ENCODE data around the gene LCLAT1.

LCLAT1 gene

DNA sequence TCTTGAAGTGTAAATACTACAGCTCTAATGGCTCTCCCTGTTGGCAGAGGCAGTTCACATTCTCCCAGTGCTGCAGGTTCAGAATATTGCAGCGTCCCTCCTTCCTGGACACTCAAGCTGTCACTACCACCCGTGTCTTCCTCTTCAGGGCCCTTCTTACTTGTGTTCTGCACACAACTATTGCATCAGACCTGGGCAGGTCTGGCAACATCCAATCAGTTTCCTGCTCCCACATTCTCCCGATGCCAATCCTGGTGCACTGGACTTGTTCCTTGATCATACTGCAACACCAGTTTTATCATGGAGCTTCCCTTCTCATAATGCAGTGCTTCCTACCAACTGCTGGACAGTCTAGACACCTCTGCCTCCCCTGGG is 198.7 kb downstream of the LCLAT1 start:
- DNase-seq: no peak

DNA sequence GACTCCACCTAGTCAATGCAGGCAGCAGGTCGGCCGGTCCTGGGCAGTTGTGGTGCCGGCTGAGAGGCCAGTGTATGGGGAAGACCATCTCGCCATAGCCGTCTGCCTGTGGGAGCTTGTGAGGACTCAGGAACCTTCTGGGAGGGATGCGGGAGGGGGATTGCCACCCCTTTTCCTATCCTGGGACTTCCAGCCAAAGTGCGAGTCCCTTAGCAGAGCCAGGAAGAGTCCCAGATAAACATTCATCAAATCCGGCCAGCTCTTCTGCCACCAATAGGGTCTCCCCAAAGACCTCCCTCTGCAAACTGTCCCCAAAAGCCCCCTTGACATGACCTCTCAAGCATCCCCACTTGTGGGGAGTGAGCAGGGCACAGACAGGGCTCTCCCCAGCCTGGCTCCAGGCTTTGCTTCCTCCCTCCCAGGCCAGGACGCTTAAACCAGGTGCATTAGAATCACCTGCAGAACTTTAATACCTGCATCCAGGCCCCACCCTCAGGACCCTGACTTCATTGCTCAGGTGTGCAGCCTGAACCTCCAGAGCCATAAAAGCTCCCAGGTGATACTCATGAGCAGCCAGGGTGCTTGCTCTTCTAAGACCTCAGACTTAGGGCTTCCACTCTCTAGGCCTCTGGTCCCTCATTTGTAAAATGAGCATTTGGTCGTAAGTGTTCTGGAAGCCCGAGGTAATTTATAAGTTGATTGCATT is 200.9 kb downstream of the LCLAT1 start:
- no peak for DNase-seq

DNA sequence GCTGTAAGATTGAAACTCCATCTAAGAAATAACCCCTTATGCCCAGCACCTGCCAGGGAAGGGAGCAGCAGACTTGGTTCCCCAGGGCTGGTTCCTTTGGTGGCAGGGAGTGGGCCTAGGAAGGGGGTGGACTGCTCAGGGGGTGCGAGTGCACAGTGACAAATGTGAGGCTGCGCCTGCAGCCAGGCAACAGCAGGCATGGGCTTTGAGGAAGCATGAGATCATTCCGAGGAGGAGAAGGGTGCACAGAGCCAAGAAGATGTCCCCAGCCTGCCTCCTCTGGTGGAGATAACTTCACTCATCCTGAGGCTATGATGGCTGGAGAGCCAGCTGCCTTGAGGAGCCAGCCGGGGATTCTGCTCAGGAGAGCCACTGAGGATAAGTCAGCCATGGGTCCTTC is 202.2 kb downstream of the LCLAT1 start:
- DNase-seq: no peak

DNA sequence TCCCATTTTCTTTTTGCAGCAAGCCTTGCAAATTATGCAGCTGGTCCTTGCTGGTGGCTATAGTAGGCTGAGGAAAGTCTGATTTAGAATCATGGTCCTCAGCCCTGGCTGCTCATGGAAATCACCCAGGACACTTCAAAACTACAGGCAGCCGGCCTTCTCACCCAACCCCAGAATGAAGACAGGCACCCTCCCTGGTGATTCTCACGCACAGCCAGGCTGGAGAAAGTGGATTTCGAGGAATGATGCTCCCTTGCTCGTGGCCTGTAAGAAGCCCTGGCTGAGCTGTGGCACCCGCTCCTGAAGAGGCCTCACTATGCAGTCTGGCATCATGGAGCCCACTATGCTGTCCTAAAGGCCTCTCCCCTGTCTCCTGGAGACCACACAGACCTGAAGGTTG is 202.8 kb downstream of the LCLAT1 start:
- DNase-seq: no peak

DNA sequence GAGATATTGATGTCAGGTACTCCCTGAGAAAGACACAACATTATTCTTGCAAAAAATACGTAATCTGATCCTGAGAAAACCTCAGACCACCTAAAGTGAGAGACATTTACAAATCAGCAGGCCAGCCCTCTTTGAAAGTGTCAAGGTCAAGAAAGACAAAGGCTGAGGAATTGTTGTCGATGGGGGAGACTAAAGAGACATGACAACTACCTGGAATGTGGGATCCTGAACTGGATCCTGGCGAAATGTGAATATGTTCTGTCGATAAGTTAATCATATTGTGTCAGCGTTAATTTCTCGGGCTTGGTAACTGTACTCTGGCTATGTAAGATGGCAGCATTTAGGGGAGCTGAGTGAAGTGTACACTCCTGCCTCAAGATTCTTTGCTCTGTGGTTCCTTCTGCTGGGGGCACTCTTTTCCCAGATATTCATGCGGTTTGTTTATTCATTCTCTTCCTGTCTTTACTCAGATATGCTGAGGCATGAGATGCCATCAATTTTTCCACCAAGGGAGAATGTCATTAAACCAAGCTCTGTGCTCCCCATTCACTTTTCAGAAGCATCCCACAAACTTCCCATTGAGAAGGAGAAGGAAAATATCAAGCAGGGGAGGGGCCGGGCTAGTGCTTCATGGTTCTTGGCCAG is 205.3 kb downstream of the LCLAT1 start:
- DNase-seq: no peak

DNA sequence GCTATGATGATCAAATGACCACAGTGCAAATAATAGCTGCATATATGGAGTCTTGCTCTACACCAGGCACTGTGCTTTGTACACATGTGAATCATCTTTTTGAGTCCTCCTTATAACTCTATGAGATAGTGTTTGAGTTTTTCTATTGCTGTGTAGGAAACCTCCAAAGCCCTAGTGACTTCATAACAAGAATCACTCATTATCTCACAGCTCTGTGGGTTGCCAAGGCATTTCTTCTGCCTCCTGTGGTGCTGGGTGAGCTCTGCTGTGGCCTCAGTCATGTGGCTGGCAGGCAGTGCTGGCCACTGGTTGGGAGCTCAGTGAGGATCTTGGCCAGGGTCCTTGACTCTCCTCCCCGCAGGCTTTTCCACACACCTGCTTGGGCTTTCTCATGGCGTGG is 206.8 kb downstream of the LCLAT1 start:
- DNase-seq: no peak

DNA sequence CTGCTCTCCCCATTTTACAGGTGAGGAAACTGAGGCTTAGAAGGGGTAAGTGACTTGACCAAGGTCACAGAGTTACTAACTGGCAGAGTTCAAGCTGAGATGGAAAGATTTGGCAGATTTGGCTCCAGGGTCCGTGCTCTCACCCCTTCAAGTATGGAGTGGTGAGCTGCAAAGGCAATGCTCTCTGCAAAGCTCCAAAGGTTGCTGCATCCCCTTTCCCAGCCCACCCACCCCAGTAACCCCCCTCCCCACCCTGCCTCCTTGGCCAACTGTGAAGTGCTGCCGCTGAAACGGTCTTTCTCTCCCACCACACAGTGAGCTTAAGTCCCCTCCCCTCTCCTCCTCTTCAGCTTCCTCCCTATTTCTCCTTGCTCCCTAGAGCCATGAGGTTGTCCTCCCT is 207.4 kb downstream of the LCLAT1 start:
- DNase-seq: no peak

DNA sequence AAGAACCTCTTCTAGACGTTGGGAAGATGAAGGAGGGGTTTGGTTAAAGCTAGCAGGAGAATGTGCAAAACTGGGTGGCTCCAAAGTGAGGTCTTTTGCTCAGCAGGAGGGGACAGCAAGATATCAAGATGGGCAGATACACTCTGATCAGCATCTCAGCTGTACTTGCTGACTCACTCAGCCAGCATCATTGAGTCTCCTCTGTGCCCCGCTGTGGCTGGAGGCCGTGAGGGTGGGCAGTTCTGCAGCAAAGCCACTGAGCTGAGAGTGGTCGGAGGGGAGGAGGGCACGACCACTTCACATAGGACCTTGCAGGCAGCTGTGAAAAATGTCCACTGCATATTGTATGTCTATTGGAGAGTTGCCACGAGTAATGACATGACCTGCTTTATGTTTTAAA is 208.2 kb downstream of the LCLAT1 start:
- DNase-seq: no peak

DNA sequence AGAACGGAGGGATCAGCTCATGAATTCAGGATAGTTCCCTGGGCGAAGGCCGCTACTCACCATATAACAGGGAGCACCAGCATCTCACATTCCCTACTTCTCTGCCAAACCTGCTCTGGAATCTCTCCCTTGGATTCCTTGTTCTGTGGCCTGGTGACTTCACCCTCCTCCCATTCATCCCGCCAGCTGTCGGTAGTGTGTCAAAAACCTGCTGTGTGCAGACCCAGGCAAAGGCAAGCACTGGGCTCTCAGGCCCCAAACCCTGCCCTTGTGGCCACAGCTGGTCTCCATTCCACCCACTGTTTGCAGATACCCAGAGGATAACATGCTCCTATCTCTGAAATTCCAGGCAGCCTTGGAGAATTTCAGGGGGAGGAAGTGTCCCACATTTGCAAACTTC is 208.6 kb downstream of the LCLAT1 start:
- DNase-seq: peak; percentile 68

DNA sequence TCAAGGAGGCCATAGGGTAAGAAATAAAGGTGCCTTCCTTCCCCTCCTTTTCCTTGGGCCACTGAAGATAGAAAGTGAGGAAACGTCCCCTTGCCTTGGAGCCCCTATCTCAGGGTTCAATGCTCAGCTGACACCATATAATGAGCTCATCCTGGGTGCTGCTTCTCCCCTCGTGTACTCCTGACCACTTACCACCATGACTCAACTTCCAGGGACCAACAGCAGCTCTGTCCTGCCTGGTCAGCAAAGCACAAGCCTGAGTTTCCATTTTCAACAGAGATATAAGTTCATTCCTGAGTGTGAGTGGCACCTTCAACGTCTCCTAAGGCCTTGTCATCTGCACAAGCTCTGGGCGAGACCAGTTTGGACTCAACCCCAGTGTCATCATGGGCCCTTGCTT is 209.0 kb downstream of the LCLAT1 start:
- DNase-seq: no peak

DNA sequence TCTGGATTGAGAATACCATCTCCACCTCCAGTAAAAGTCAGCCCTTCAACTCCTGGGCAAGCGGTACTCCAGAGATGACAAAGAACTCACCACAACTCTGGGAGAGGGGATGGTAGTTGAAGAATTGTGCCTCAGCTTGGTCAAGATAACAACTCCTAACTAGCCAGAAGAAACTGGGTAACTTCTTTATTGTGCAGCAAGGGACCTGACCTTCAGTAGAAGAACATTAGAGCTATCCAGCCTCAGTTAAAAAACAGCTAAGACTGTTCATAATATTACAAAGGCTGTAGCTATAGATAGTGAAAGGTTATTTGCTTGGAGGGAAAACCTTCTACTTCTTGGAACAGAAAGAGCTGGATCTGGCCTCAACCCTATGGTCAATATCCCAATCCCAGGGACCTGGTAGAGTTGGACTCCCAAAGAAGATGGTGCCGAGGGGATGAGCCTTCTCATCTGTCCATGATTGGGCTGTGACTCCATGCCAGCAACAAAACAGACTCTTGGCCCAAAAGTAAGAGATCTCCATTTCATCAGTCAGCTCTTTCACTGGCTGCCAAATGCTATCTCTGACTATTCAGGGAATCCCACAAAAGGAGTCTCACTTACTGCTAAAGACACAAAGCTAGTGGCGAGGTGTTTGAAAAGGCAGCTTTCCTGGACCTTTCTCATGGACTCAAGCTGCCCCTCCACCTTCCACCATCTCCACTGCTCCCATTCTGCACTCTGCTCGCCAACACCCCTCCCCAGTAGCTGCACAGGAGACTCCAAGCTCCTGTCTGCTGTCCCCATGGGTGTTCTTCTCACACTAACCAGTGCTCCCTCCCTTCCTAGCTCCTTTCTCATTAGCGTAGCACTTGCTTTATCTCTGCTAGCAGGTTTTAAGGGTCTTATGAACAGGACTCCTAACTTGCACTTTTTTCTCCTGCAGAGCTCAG is 214.4 kb downstream of the LCLAT1 start:
- peak; percentile 36 for DNase-seq

DNA sequence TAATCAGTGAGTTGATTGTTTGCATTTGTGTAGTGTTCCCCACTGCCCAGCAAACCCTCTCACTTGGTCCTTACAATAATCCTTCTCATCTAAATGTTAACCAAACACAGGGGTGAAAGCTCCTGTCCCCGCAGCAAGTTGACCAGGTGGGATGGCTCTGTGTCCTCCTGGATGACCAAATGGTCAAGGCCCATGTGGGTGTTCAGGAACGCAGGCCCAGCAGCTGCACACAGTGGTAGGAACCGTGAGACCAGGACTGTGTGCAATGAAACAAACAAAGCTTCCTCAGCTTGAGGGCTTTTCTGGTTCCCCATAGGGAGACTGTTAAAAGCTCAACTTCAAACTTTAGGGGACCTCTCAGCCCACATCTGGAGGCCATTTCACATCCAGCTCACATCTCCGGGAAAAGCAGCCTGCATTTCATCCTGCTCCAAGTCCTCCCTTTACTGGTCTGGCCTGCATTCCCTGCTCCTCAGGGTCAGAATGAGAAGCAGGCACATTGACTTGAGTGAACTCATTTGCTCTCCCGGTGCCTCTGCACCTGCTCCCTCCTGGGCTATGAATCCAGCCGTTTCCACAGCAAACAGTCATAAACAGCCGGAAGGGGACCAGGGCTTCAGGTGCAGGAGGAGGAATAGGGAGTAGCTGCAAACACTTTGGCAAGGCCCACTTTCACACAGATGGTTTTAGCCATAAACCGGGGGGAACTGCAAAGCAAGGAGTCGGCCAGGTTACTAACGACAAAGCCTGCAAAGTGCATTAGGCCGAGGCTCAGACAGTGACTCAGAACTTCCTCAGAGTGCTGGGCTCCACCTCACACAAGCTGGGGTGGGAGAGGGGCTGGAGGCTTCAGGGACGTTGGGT is 215.5 kb downstream of the LCLAT1 start:
- peak; percentile 59 for DNase-seq

DNA sequence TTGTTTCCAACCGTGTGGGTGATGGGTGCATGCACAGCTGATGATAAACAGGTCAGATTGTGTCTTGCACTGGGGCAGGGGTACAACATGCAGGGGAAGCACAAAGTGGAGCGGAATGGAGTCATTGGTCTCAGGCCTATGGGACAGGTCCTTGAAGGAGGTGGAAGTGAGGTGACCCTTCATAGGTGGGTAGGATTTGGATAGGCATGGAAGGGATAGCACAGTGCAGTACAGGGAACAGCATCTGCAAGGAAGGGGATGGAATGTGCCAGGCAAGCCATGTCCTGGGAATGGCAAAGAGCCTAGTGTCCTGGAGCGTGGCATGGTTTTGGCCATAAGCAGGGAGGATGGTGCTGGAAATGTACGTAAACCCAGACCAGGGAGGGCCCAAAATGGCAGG is 216.3 kb downstream of the LCLAT1 start:
- DNase-seq: no peak

DNA sequence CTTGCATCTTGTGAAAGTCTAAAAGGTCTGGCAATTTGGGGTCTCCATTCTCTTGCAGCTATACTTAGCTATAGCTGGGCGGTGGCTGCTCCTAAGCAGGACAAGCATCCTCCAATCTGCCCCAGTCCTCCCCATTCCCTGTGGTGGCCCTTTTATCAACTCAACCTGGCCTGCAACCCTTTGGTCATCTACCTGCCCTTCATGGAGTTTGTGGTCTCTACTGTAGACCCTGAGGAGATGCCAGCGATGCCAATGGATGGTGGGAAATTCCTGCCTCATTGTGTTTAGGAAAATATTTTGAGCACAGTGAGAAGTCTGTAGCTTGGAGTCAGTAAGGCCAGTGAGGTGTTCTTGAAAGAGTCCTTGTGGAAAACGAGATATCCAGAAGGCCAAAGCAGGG is 216.8 kb downstream of the LCLAT1 start:
- DNase-seq: no peak

DNA sequence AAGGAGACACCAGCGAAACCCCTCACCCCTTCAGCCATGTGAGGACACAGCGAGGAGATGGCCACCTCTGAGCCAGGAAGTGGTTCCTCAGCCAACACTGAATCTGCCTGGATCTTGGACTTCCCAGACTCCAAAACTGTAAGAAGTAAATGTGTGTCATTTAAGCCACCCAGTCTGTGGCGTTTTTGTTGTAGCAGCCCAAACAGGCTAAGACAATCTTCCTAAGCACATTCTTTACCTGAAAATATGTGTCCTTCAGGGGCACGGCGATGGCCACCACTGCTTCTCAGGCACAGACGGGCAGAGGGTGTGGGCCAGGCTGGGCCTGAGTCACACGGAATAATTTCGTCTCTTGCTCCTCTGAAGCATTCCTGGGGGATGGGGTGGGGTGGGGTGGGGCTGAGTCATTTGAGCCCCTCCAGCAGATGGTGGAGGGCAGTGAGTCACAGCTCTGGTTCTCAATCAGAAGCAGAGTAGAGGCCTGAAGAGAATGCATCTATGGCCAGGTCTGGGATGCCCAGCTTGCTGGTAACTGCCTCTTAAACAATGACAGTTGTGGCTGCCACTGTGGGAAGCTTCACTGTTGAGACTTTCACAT is 217.8 kb downstream of the LCLAT1 start:
- DNase-seq: peak; percentile 98

DNA sequence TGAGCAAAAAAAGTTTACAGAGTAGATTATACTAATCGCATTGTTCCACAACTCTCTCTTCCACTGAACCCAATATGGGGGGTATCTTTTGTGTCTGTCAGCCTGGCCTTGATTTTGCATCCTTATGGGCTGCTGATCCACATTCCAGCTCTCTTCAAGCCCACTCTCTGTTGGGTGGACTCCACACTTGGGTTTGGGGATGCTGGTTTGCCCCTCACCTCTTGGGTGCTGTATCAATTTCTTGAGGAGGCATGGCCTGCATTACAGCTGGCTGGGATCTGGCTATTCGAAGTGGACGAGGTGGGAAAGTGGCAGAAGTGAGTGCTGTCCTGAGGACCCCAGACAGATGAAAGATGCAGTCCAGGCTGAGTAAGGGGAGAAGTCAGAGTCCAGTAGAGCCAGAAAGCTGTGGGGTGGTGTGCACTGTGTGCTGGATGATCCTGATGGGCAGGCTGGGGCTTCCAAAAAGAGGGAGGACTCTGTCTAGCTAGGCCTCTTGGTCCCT is 218.8 kb downstream of the LCLAT1 start:
- no peak for DNase-seq

DNA sequence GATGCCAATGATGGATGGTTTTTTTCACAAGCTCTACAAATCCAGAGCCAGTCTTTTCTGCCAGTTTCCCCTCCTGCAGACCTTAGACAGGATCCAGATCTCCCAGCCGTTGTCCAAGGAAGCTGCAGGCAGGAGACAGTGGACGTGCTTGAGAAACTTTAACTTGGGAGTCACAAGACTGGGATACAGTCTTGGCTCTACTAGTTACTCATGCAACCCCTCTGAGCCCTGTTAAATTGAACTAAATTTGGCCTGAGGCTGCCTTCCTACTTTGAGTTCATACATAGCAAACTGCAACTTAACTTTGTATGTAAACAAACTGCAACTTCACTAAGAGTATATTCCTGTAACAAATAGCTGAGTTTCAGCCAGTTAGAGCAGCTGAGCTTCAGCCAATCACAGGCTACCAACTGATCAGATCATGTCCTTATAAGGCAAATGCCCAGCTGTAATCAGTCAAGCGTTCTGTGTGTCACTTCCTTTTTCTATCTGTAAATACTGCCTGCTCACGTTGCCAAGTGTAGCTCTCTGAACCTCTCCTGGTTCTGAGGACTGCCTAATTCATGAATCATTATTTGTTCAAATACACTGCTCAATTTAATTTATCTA is 219.3 kb downstream of the LCLAT1 start:
- DNase-seq: peak; percentile 90

DNA sequence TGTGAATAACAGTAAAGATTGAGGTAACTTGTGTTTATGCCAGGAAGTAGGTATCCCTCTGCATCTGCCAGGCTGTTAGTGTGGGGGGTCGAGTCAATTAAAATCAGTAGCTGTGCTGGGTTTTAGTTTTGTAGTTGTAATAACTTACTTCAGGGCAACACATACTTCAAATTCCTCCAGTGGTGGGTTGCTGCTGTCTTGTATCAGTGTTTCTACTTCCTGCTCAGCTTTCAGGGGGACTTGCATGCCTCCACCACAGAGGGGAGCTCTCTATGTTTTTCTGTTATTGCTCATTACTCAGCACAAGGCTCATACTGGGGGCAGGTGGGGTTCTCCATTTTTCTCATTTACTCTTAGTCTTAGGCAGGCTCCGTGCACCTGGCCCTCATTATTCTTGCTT is 223.4 kb downstream of the LCLAT1 start:
- DNase-seq: no peak

DNA sequence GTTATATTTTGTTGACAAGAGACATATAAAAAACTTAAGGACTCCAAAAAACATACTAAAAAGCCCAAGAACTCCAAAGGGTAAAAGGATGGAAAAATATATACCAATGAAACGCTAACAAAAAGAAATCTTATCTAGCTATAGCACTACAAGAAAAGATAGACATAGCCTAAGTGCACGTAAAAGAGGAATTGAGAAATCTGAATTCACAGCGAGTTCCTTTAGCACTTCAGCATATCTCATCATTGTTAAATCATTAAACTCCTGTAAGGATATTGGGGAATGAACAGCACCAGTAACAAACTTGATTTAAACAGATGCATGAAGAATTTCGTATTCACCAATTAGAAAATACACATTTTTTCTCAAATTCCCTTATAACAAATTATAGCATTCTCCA is 226.1 kb downstream of the LCLAT1 start:
- DNase-seq: no peak

DNA sequence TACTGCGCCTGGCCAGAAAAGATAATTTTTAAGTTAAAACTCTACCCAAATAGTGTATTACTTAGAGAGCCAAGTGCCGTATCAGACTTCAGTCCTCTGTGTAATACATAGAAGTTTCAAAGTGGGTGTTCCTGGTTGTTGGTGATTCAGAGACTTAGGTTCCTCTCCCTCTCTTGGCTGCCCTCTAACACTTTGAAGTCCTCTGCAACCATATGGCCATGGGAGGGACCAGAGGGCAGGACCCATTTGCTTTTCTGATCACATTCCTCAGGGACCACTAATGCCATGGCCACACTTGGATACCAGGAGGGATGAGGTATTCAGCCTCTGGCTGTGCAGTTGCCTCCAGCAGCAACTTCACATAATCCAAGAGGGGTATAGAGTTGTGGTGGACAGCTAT is 228.7 kb downstream of the LCLAT1 start:
- no peak for DNase-seq

DNA sequence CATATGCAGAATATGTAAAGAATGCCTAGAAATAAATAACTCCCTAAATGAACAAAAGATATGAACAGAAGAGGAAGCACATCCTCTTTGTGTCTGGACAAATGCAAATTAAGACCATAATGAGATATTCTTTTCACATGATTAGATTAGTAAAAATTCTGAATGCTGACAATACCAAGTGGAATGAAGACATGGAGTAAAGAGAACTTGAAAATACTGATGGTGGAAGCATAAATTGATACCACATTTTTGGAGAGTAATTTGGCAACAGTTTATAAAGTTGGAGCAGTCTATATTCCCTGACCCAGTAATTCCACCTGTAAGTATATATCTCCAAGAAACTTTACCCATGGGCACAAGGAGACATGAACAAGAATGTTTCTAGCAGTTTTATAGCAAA is 230.2 kb downstream of the LCLAT1 start:
- DNase-seq: peak; percentile 37
